Stimulated activated CD4-positive, alpha-beta T cell treated with anti-CD3 and anti-CD28 coated beads, Interleukin-12 subunit alpha, Interleukin-12 subunit beta, amount 100 ng/mL, for 4 hours (primary cell): Measurements from ENCODE around the gene ARHGAP9.
"Not testable (repeated sequence)": the region's sequence is repeated elsewhere in the genome, so short reads cannot be mapped to it uniquely, and the experiment has no call there.

Experiments
- DNase-seq: peaks from one replicate; pipeline ENCODE4 v3.0.0-alpha.2; 2020

The ARHGAP9 gene

GRCh38 chr12:57456145-57456700, 23.4 kb downstream of the ARHGAP9 start:
- DNase-seq = no peak

- DNase-seq = no peak
Observed at GRCh38 chr12:57455374-57456144, 24.1 kb downstream of the ARHGAP9 start.

- no peak for DNase-seq
Observed at GRCh38 chr12:57454566-57455373, 24.9 kb downstream of the ARHGAP9 start, which contains the start of gene INHBE. Gene INHBE (plus strand): TSS chr12:57455307. CDS start chr12:57455537, 230 bp downstream.

GRCh38 chr12:57454213-57454565, 25.5 kb downstream of the ARHGAP9 start:
- DNase-seq = no peak

GRCh38 chr12:57452937-57453509, 26.6 kb downstream of the ARHGAP9 start:
- peak; percentile 52 for DNase-seq

- no peak for DNase-seq
Observed at GRCh38 chr12:57452181-57452936, 27.3 kb downstream of the ARHGAP9 start.

- no peak for DNase-seq
Observed at GRCh38 chr12:57451233-57451778, 28.4 kb downstream of the ARHGAP9 start.

- no peak for DNase-seq
Observed at GRCh38 chr12:57450057-57450456, 29.6 kb downstream of the ARHGAP9 start.

GRCh38 chr12:57449375-57449774, 30.3 kb downstream of the ARHGAP9 start:
- no peak for DNase-seq

GRCh38 chr12:57448669-57449068, 31.0 kb downstream of the ARHGAP9 start:
- no peak for DNase-seq

- no peak for DNase-seq
Observed at GRCh38 chr12:57446292-57446960, 33.2 kb downstream of the ARHGAP9 start.

GRCh38 chr12:57444744-57445143, 34.9 kb downstream of the ARHGAP9 start:
- DNase-seq = no peak

- not testable (repeated sequence) for DNase-seq
Observed at GRCh38 chr12:57444337-57444736, 35.3 kb downstream of the ARHGAP9 start.

- no peak for DNase-seq
Observed at GRCh38 chr12:57441846-57442427, 37.7 kb downstream of the ARHGAP9 start.

GRCh38 chr12:57441393-57441792, 38.3 kb downstream of the ARHGAP9 start:
- DNase-seq = not testable (repeated sequence)

- DNase-seq = no peak
Observed at GRCh38 chr12:57439762-57440266, 39.9 kb downstream of the ARHGAP9 start.

- DNase-seq = no peak
Observed at GRCh38 chr12:57438400-57438799, 41.3 kb downstream of the ARHGAP9 start.

GRCh38 chr12:57435293-57435692, 44.4 kb downstream of the ARHGAP9 start:
- no peak for DNase-seq

- DNase-seq = no peak
Observed at GRCh38 chr12:57434517-57435223, 45.0 kb downstream of the ARHGAP9 start, which contains the start of gene INHBC. Gene INHBC (plus strand): TSS chr12:57434784. CDS start chr12:57434887, 103 bp downstream.

GRCh38 chr12:57433370-57433769, 46.3 kb downstream of the ARHGAP9 start:
- DNase-seq = no peak
